H9 (cell line): ENCODE results near the gene AP1S3. TPM values are rescaled to one million over a fixed set of nuclear protein-coding genes. Genes with fewer than 3 reads are reported as not detected.
A peak's percentile ranks its signal among the peaks of the same experiment; 100 is the strongest.

Source experiments
- DNase-seq: peaks from one replicate; pipeline ENCODE4 v3.0.0-alpha.2; 2017
- H2AFZ ChIP-seq: one replicate; pipeline ENCODE4 v1.6.1; 2013; ENCODE audit warnings: mild to moderate bottlenecking, low read length, control low read depth, moderate library complexity
- H2AK5ac ChIP-seq: 2 replicates; pipeline ENCODE4 v1.6.1; 2013; ENCODE audit warnings: low read length, control low read depth, mixed read lengths; ENCODE audit not compliant: insufficient read length
- H2BK120ac ChIP-seq: one replicate; pipeline ENCODE4 v1.6.1; 2013; ENCODE audit warnings: low read depth, mild to moderate bottlenecking, low read length, control low read depth, inconsistent platforms; ENCODE audit not compliant: poor library complexity, severe bottlenecking
- H2BK12ac ChIP-seq: 2 replicates; pipeline ENCODE4 v1.6.1; 2013; ENCODE audit warnings: low read length, control low read depth, mixed read lengths, low read depth; ENCODE audit not compliant: insufficient read length
- H2BK15ac ChIP-seq: 2 replicates; pipeline ENCODE4 v1.6.1; 2013; ENCODE audit warnings: low read depth, low read length, control low read depth
- H2BK20ac ChIP-seq: one replicate; pipeline ENCODE4 v1.6.1; 2013; ENCODE audit warnings: low read depth, mild to moderate bottlenecking, low read length, control low read depth, inconsistent platforms; ENCODE audit not compliant: poor library complexity, severe bottlenecking
- H2BK5ac ChIP-seq: 2 replicates; pipeline ENCODE4 v1.6.1; 2013; ENCODE audit warnings: low read length, control low read depth, mixed read lengths; ENCODE audit not compliant: insufficient read length
- H3K14ac ChIP-seq: 2 replicates; pipeline ENCODE4 v1.6.1; 2013; ENCODE audit warnings: low read length, control low read depth; ENCODE audit not compliant: insufficient read depth
- H3K18ac ChIP-seq: 2 replicates; pipeline ENCODE4 v1.6.1; 2013; ENCODE audit warnings: low read depth, mild to moderate bottlenecking, mixed read lengths, low read length, control low read depth; ENCODE audit not compliant: insufficient read length
- H3K23ac ChIP-seq: 2 replicates; pipeline ENCODE4 v1.6.1; 2013; ENCODE audit warnings: low read length, control low read depth, mixed read lengths, low read depth; ENCODE audit not compliant: insufficient read length
- H3K23me2 ChIP-seq: 2 replicates; pipeline ENCODE4 v1.6.1; 2013; ENCODE audit warnings: low read depth, mild to moderate bottlenecking, mixed read lengths, low read length, control low read depth; ENCODE audit not compliant: insufficient read length, poor library complexity, severe bottlenecking
- H3K27ac ChIP-seq: 2 replicates; pipeline ENCODE4 v1.5.1; 2013; ENCODE audit warnings: low read length, control low read depth, mixed read lengths, low read depth; ENCODE audit not compliant: insufficient read length
- H3K27me3 ChIP-seq: 2 replicates; pipeline ENCODE4 v1.6.1; 2013; ENCODE audit warnings: low read length, control low read depth, inconsistent platforms; ENCODE audit not compliant: insufficient read depth
- H3K4ac ChIP-seq: 2 replicates; pipeline ENCODE4 v1.6.1; 2013; ENCODE audit warnings: low read depth, mild to moderate bottlenecking, control low read depth, inconsistent platforms, low read length, moderate library complexity
- H3K4me1 ChIP-seq: 2 replicates; pipeline ENCODE4 v1.6.1; 2013; ENCODE audit warnings: low read length, control low read depth, inconsistent platforms; ENCODE audit not compliant: insufficient read depth
- H3K4me2 ChIP-seq: 2 replicates; pipeline ENCODE4 v1.6.1; 2013; ENCODE audit warnings: low read length, control low read depth, mixed read lengths; ENCODE audit not compliant: insufficient read length, insufficient read depth
- H3K56ac ChIP-seq: 2 replicates; pipeline ENCODE4 v1.6.1; 2013; ENCODE audit warnings: low read depth, mild to moderate bottlenecking, mixed read lengths, low read length, control low read depth; ENCODE audit not compliant: insufficient read length
- H3K79me1 ChIP-seq: 2 replicates; pipeline ENCODE4 v1.6.1; 2013; ENCODE audit warnings: low read depth, mild to moderate bottlenecking, moderate library complexity, low read length, control low read depth, inconsistent platforms; ENCODE audit not compliant: insufficient read depth, poor library complexity, severe bottlenecking
- H3K79me2 ChIP-seq: 2 replicates; pipeline ENCODE4 v1.6.1; 2013; ENCODE audit warnings: low read length, control low read depth, inconsistent platforms; ENCODE audit not compliant: insufficient read depth
- H3K9ac ChIP-seq: 2 replicates; pipeline ENCODE4 v1.6.1; 2013; ENCODE audit warnings: low read length, control low read depth, mixed read lengths; ENCODE audit not compliant: insufficient read length; ENCODE audit errors: extremely low read depth
- H3K9me3 ChIP-seq: one replicate; pipeline ENCODE4 v1.6.1; 2013; ENCODE audit warnings: low read depth, low read length, inconsistent platforms; ENCODE audit not compliant: control insufficient read depth
- H3T11ph ChIP-seq: one replicate; pipeline ENCODE4 v1.6.1; 2013; ENCODE audit warnings: mild to moderate bottlenecking, low read length, control low read depth, inconsistent platforms
- H4K20me1 ChIP-seq: one replicate; pipeline ENCODE4 v1.6.1; 2013; ENCODE audit not compliant: control insufficient read depth, insufficient read length, insufficient read depth
- H4K5ac ChIP-seq: 2 replicates; pipeline ENCODE4 v1.6.1; 2013; ENCODE audit warnings: low read depth, mild to moderate bottlenecking, mixed read lengths, low read length, control low read depth; ENCODE audit not compliant: insufficient read length
- H4K8ac ChIP-seq: replicated peaks from 2 replicates; pipeline ENCODE4 v1.6.1; 2013; ENCODE audit warnings: low read length, control low read depth, mixed read lengths, low read depth; ENCODE audit not compliant: insufficient read length
- H4K91ac ChIP-seq: 2 replicates; pipeline ENCODE4 v1.6.1; 2013; ENCODE audit warnings: low read depth, mild to moderate bottlenecking, moderate library complexity, mixed read lengths, low read length, control low read depth; ENCODE audit not compliant: insufficient read length
- H3K27ac Mint-ChIP-seq, 3 experiments: 2 replicates in 2 of 3; 3 replicates in 1 of 3; pipeline ENCODE4 v1.8.0; 2020 to 2021; ENCODE audit warnings: mixed read lengths in 3 of 3, mild to moderate bottlenecking in 1 of 3, moderate library complexity in 1 of 3
- H3K27me3 Mint-ChIP-seq: 2 replicates; pipeline ENCODE4 v1.8.0; 2021; ENCODE audit warnings: low read depth, mild to moderate bottlenecking, moderate library complexity, mixed read lengths
- H3K36me3 Mint-ChIP-seq, 3 experiments: 2 replicates in 2 of 3; 3 replicates in 1 of 3; pipeline ENCODE4 v1.8.0; 2020 to 2021; ENCODE audit warnings: low read depth in 3 of 3, mixed read lengths in 3 of 3; ENCODE audit not compliant: insufficient read depth in 1 of 3
- H3K4me1 Mint-ChIP-seq, 2 experiments: 2 replicates each; pipeline ENCODE4 v1.8.0; 2020; ENCODE audit warnings: mixed read lengths in 2 of 2
- H3K4me3 Mint-ChIP-seq, 2 experiments: 2 replicates in 1 of 2; 3 replicates in 1 of 2; pipeline ENCODE4 v1.8.0; 2020 to 2021; ENCODE audit warnings: mild to moderate bottlenecking in 2 of 2, mixed read lengths in 2 of 2, moderate library complexity in 1 of 2
- H3K9me3 Mint-ChIP-seq, 2 experiments: 2 replicates in 1 of 2; 3 replicates in 1 of 2; pipeline ENCODE4 v1.8.0; 2020; ENCODE audit warnings: mild to moderate bottlenecking in 2 of 2, mixed read lengths in 2 of 2, moderate library complexity in 1 of 2
- WGBS: extraction: QIAGEN DNeasy Blood & Tissue Kit; methylation state at CpG from one replicate; pipeline ENCODE4 v1.1.7; 2013; ENCODE audit warnings: missing lambda C conversion rate, low lambda C conversion rate, mixed read lengths; ENCODE audit not compliant: insufficient read length; ENCODE audit errors: extremely low coverage; 5-methylcytosine and 5-hydroxymethylcytosine counted together
- total RNA-seq: library from RNA; stranded (reverse); gene quantifications from 2 replicates; pipeline ENCODE4 v1.2.1, GENCODE V29; 2021
- TF ChIP-seq, protein P1 (sequence below): fragments of 200-600 bp; sonication (generic); conservative IDR thresholded peaks from 3 replicates; pipeline ENCODE4 v1.8.0; 2021; ENCODE audit warnings: antibody characterized with exemption, mild to moderate bottlenecking

Gene AP1S3
- total RNA-seq, 1 experiment from 2014 or later: 8.7 TPM

DNA sequence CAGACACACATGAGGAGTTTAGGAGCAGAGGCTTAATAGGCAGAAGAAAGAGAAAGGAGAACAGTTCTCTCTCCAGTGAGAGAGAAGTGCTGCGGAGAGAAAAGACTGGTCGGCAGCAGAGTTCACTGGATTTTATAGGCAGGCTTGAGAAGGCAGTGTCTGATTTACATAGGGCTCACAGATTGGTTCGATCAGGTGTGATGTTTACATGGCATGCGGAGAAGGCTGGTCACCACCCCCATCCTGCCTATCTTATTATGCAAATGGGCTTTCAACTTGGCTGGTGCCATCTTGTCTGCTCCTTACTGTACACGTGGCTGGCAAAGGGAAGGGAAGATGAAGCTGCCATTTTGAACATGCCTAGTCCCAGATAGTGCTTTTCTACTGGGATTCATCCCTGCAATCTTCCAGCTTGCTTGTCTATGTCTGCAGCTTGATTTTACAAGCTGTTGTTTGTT, 113.4 kb downstream of the AP1S3 start:
- H3K4me2 ChIP-seq: peak overlapping the region; percentile 84
- no peaks in the 10 kb centered on the region for H3K27me3 Mint-ChIP-seq
- TF ChIP-seq, protein P1, sequence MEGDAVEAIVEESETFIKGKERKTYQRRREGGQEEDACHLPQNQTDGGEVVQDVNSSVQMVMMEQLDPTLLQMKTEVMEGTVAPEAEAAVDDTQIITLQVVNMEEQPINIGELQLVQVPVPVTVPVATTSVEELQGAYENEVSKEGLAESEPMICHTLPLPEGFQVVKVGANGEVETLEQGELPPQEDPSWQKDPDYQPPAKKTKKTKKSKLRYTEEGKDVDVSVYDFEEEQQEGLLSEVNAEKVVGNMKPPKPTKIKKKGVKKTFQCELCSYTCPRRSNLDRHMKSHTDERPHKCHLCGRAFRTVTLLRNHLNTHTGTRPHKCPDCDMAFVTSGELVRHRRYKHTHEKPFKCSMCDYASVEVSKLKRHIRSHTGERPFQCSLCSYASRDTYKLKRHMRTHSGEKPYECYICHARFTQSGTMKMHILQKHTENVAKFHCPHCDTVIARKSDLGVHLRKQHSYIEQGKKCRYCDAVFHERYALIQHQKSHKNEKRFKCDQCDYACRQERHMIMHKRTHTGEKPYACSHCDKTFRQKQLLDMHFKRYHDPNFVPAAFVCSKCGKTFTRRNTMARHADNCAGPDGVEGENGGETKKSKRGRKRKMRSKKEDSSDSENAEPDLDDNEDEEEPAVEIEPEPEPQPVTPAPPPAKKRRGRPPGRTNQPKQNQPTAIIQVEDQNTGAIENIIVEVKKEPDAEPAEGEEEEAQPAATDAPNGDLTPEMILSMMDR: no peak

More for the DNA sequence above, 113.4 kb downstream of the AP1S3 start:
- Histone ChIP-seq H3K27me3 (no peaks in the 10 kb centered on the region), H3K4me1 (peaks cover 7% of the 10 kb centered on the region; the same call in 1 of the 2 replicates), H3T11ph (peak overlapping the region; percentile 84), H3K14ac (no peak overlapping the region; the same call in 1 of the 2 replicates), H4K8ac (no peak overlapping the region), H4K5ac (no peak overlapping the region), H3K27ac (peak overlapping the region; percentile 89), H2AK5ac (no peak overlapping the region), H2BK20ac (no peak overlapping the region), H2BK120ac (peak overlapping the region; percentile 80), H2BK15ac (no peak overlapping the region), H2BK12ac (no peak overlapping the region), H3K9ac (peak overlapping the region; percentile 99), H3K79me1 (peaks cover 2% of the 10 kb centered on the region), H2AFZ (no peak overlapping the region), H3K4ac (no peak overlapping the region; the same call in 1 of the 2 replicates), H4K91ac (no peak overlapping the region), H3K23me2 (peaks cover 8% of the 10 kb centered on the region), H3K79me2 (peaks cover 6% of the 10 kb centered on the region; the same call in 1 of the 2 replicates), H4K20me1 (no peaks in the 10 kb centered on the region), H3K9me3 (no peaks in the 10 kb centered on the region), H3K18ac (peak overlapping the region; percentile 76), H2BK5ac (no peak overlapping the region), H3K56ac (no peak overlapping the region), H3K23ac (no peak overlapping the region)
- whole genome bisulfite sequencing: no CpG with 5 or more reads among the region's 5 CpGs
- Mint-ChIP-seq H3K4me1 (peaks cover 46 to 57% of the 10 kb centered on the region in 2 experiments), H3K4me3 (peak overlapping the region; percentile 64 to 91), H3K9me3 (peaks cover 5 to 9% of the 10 kb centered on the region in 2 experiments), H3K36me3 (peaks cover 11 to 39% (median 16%) of the 10 kb centered on the region in 3 experiments), H3K27ac (peak overlapping the region; percentile 48 to 99 (median 97); a peak in 6 of 7 replicates)
- peak; percentile 87 for DNase-seq
